ENCODE results near the gene ENPEP.
"Not testable (repeated sequence)": the region's sequence is repeated elsewhere in the genome, so short reads cannot be mapped to it uniquely, and the experiment has no call there.

Gene ENPEP

GRCh38 chr4:110477836-110478235 is 1.9 kb downstream of the ENPEP start:
- H3K4me1 Mint-ChIP-seq: no peaks in the 10 kb centered on the region
- peaks cover 29% of the 10 kb centered on the region for H3K27me3 Mint-ChIP-seq
- H3K27ac Mint-ChIP-seq: no peak overlapping the region
- no peak overlapping the region for H3K4me3 Mint-ChIP-seq
- ATAC-seq (no peak), DNase-seq (no peak)
- no peaks in the 10 kb centered on the region for H3K9me3 Mint-ChIP-seq

GRCh38 chr4:110480031-110480549 is 4.1 kb downstream of the ENPEP start:
- no peaks in the 10 kb centered on the region for H3K9me3 Mint-ChIP-seq
- peaks cover 29% of the 10 kb centered on the region for H3K27me3 Mint-ChIP-seq
- peaks cover 5% of the 10 kb centered on the region for H3K4me1 Mint-ChIP-seq
- no peak for DNase-seq
- no peak for ATAC-seq
- H3K27ac Mint-ChIP-seq: no peak overlapping the region
- no peak overlapping the region for H3K4me3 Mint-ChIP-seq

GRCh38 chr4:110480746-110481271 is 4.9 kb downstream of the ENPEP start:
- H3K27me3 Mint-ChIP-seq: peaks cover 27% of the 10 kb centered on the region
- DNase-seq: no peak
- H3K4me1 Mint-ChIP-seq: peaks cover 9% of the 10 kb centered on the region
- H3K9me3 Mint-ChIP-seq: no peaks in the 10 kb centered on the region
- no peak overlapping the region for H3K4me3 Mint-ChIP-seq
- ATAC-seq: no peak
- H3K27ac Mint-ChIP-seq: no peak overlapping the region

GRCh38 chr4:110483516-110483915 is 7.6 kb downstream of the ENPEP start:
- DNase-seq: no peak
- Mint-ChIP-seq H3K27ac (no peak overlapping the region), H3K27me3 (peaks cover 23% of the 10 kb centered on the region)

GRCh38 chr4:110484029-110484428 is 8.1 kb downstream of the ENPEP start:
- no peak for DNase-seq

More at GRCh38 chr4:110483516-110483915, 7.6 kb downstream of the ENPEP start:
- Mint-ChIP-seq H3K4me1 (peaks cover 9% of the 10 kb centered on the region), H3K4me3 (no peak overlapping the region), H3K9me3 (no peaks in the 10 kb centered on the region)
- ATAC-seq: no peak

GRCh38 chr4:110484767-110485166 is 8.8 kb downstream of the ENPEP start:
- no peaks in the 10 kb centered on the region for H3K9me3 Mint-ChIP-seq
- H3K27ac Mint-ChIP-seq: no peak overlapping the region
- no peak overlapping the region for H3K4me3 Mint-ChIP-seq
- peaks cover 9% of the 10 kb centered on the region for H3K4me1 Mint-ChIP-seq
- DNase-seq (no peak), ATAC-seq (no peak)
- H3K27me3 Mint-ChIP-seq: peaks cover 23% of the 10 kb centered on the region

More at GRCh38 chr4:110484029-110484428, 8.1 kb downstream of the ENPEP start:
- peaks cover 23% of the 10 kb centered on the region for H3K27me3 Mint-ChIP-seq
- H3K9me3 Mint-ChIP-seq: no peaks in the 10 kb centered on the region
- H3K4me1 Mint-ChIP-seq: peaks cover 9% of the 10 kb centered on the region
- H3K27ac Mint-ChIP-seq: no peak overlapping the region
- ATAC-seq: no peak
- H3K4me3 Mint-ChIP-seq: no peak overlapping the region

GRCh38 chr4:110485452-110485851 is 9.5 kb downstream of the ENPEP start:
- Mint-ChIP-seq H3K9me3 (no peaks in the 10 kb centered on the region), H3K4me1 (peaks cover 9% of the 10 kb centered on the region), H3K27me3 (peaks cover 19% of the 10 kb centered on the region), H3K4me3 (no peak overlapping the region), H3K27ac (no peak overlapping the region)
- ATAC-seq: no peak
- DNase-seq: no peak

GRCh38 chr4:110486256-110486655 is 10.3 kb downstream of the ENPEP start:
- peaks cover 9% of the 10 kb centered on the region for H3K4me1 Mint-ChIP-seq
- peaks cover 12% of the 10 kb centered on the region for H3K27me3 Mint-ChIP-seq
- DNase-seq: no peak
- no peaks in the 10 kb centered on the region for H3K9me3 Mint-ChIP-seq
- no peak overlapping the region for H3K27ac Mint-ChIP-seq
- ATAC-seq: no peak
- no peak overlapping the region for H3K4me3 Mint-ChIP-seq

GRCh38 chr4:110486850-110487249 is 10.9 kb downstream of the ENPEP start:
- not testable (repeated sequence) for DNase-seq, H3K9me3 Mint-ChIP-seq, H3K27ac Mint-ChIP-seq, ATAC-seq, H3K4me1 Mint-ChIP-seq, H3K4me3 Mint-ChIP-seq
- peaks cover 12% of the 10 kb centered on the region for H3K27me3 Mint-ChIP-seq

GRCh38 chr4:110487873-110488272 is 11.9 kb downstream of the ENPEP start:
- Mint-ChIP-seq H3K9me3 (no peaks in the 10 kb centered on the region), H3K27ac (no peak overlapping the region), H3K4me3 (no peak overlapping the region), H3K4me1 (peaks cover 9% of the 10 kb centered on the region), H3K27me3 (peaks cover 12% of the 10 kb centered on the region)
- DNase-seq (no peak), ATAC-seq (no peak)

GRCh38 chr4:110489901-110490508 is 14.1 kb downstream of the ENPEP start:
- ATAC-seq (no peak), DNase-seq (no peak)
- Mint-ChIP-seq H3K27ac (peak overlapping the region in 1 of 2 donors; percentile 68), H3K9me3 (no peaks in the 10 kb centered on the region), H3K4me1 (peaks cover 5% of the 10 kb centered on the region), H3K27me3 (peaks cover 20% of the 10 kb centered on the region), H3K4me3 (no peak overlapping the region)

- H3K4me1 Mint-ChIP-seq: no peaks in the 10 kb centered on the region
- no peaks in the 10 kb centered on the region for H3K9me3 Mint-ChIP-seq
- ATAC-seq (no peak), DNase-seq (no peak)
- no peak overlapping the region for H3K4me3 Mint-ChIP-seq
- peaks cover 8% of the 10 kb centered on the region for H3K27me3 Mint-ChIP-seq
- no peak overlapping the region for H3K27ac Mint-ChIP-seq
Measured at GRCh38 chr4:110492522-110492921, 16.6 kb downstream of the ENPEP start.

- ATAC-seq (no peak), DNase-seq (no peak)
- peaks cover 8% of the 10 kb centered on the region for H3K27me3 Mint-ChIP-seq
- H3K27ac Mint-ChIP-seq: no peak overlapping the region
- H3K4me3 Mint-ChIP-seq: no peak overlapping the region
- H3K4me1 Mint-ChIP-seq: no peaks in the 10 kb centered on the region
- H3K9me3 Mint-ChIP-seq: no peaks in the 10 kb centered on the region
Measured at GRCh38 chr4:110493520-110493919, 17.6 kb downstream of the ENPEP start.

- no peaks in the 10 kb centered on the region for H3K9me3 Mint-ChIP-seq
- H3K27me3 Mint-ChIP-seq: peaks cover 18% of the 10 kb centered on the region
- H3K4me3 Mint-ChIP-seq: no peak overlapping the region
- ATAC-seq (no peak), DNase-seq (no peak)
- no peak overlapping the region for H3K27ac Mint-ChIP-seq
- no peaks in the 10 kb centered on the region for H3K4me1 Mint-ChIP-seq
Measured at GRCh38 chr4:110498420-110498819, 22.5 kb downstream of the ENPEP start.

GRCh38 chr4:110499126-110499525 is 23.2 kb downstream of the ENPEP start:
- no peak for DNase-seq
- no peak for ATAC-seq
- no peaks in the 10 kb centered on the region for H3K9me3 Mint-ChIP-seq
- H3K27me3 Mint-ChIP-seq: peaks cover 13% of the 10 kb centered on the region
- no peak overlapping the region for H3K4me3 Mint-ChIP-seq
- H3K27ac Mint-ChIP-seq: no peak overlapping the region
- no peaks in the 10 kb centered on the region for H3K4me1 Mint-ChIP-seq

- Mint-ChIP-seq H3K4me1 (no peaks in the 10 kb centered on the region), H3K4me3 (no peak overlapping the region), H3K27me3 (peaks cover 13% of the 10 kb centered on the region), H3K9me3 (no peaks in the 10 kb centered on the region), H3K27ac (no peak overlapping the region)
- no peak for ATAC-seq
- no peak for DNase-seq
Measured at GRCh38 chr4:110501826-110502225, 25.9 kb downstream of the ENPEP start.
